K562 (cell line): ENCODE results near the gene SLC4A2. TPM values are rescaled to one million over a fixed set of nuclear protein-coding genes. Genes with fewer than 3 reads are reported as not detected.

Experiments used
- ATAC-seq: fragments of 200-7000 bp; cut with Tn5 transposase; 3 replicates; pipeline ENCODE4 v1.9.1; 2020; ENCODE audit warnings: moderate library complexity
- BruUV-seq: library from RNA; stranded (reverse); fragments of 400-500 nt; replicated peaks from 2 replicates; lab custom pipeline; 2021; lab: Mats Ljungman, UMichigan
- CTCF ChIA-PET: fragments of 300-600 bp; formaldehyde crosslinking; extraction: SDS; loops from one replicate; lab custom pipeline; 2021; ENCODE audit warnings: low intra/inter-chr PET ratio; lab: Yijun Ruan, JAX
- POLR2A ChIA-PET: fragments of 300-600, 350-650 bp; sonication (Branson Sonifier 250); formaldehyde crosslinking; extraction: SDS; loops from one replicate; lab custom pipeline; 2021; ENCODE audit warnings: antibody characterized with exemption, inconsistent platforms; lab: Yijun Ruan, JAX
- DNase-seq, 4 experiments: peaks; one replicate each; pipeline versions ENCODE4 v3.0.0 to v3.0.0-alpha.2; 2011 to 2018; ENCODE audit warnings: low spot score in 3 of 4, mixed read lengths in 3 of 4; ENCODE audit errors: extremely low read depth in 1 of 4
- FAIRE-seq: peaks from 2 replicates; lab custom pipeline; 2011; peaks lifted over from hg19 to GRCh38; lab: Jason Lieb, UNC
- H2AFZ ChIP-seq: 2 replicates; pipeline ENCODE4 v1.6.0; 2011; ENCODE audit warnings: low read depth, low read length, control low read depth, inconsistent platforms
- H3K27ac ChIP-seq: fragments of 200-600 bp; 3 replicates; pipeline ENCODE4 v1.8.0; 2011; ENCODE audit warnings: low read depth, mild to moderate bottlenecking, control low read depth, inconsistent platforms, low read length, moderate library complexity, mixed read lengths; ENCODE audit errors: extremely low read depth
- H3K27me3 ChIP-seq, 2 experiments: fragments of 300-600 bp in 1 of 2; 2 replicates in 1 of 2; 3 replicates in 1 of 2; pipeline versions ENCODE4 v1.6.0 to v1.8.0; 2011; ENCODE audit warnings: inconsistent platforms in 2 of 2, low read length in 2 of 2, mild to moderate bottlenecking in 1 of 2, mixed read lengths in 1 of 2, moderate library complexity in 1 of 2; ENCODE audit not compliant: control insufficient read depth in 2 of 2, insufficient read depth in 2 of 2
- H3K36me3 ChIP-seq: fragments of 300-600 bp; 3 replicates; pipeline ENCODE4 v1.8.0; 2011; ENCODE audit warnings: mild to moderate bottlenecking, low read length, inconsistent platforms; ENCODE audit not compliant: control insufficient read depth, insufficient read depth
- H3K4me1 ChIP-seq, 2 experiments: fragments of 200-600 bp in 1 of 2; replicated peaks in 1 of 2; 2 replicates in 1 of 2; 3 replicates in 1 of 2; pipeline versions ENCODE4 v1.5.1 to v1.8.0; 2011; ENCODE audit warnings: inconsistent platforms in 2 of 2, low read length in 2 of 2, mild to moderate bottlenecking in 1 of 2, mixed read lengths in 1 of 2, moderate library complexity in 1 of 2; ENCODE audit not compliant: control insufficient read depth in 2 of 2, insufficient read depth in 2 of 2
- H3K4me2 ChIP-seq: 2 replicates; pipeline ENCODE4 v1.6.1; 2011; ENCODE audit warnings: low read length, control low read depth, inconsistent platforms, mixed read lengths; ENCODE audit not compliant: insufficient read depth
- H3K4me3 ChIP-seq: fragments of 200-600 bp; sonication (generic), shearing (Covaris generic); 2 replicates; pipeline ENCODE4 v1.5.1; 2016; ENCODE audit warnings: control low read depth, inconsistent platforms
- H3K79me2 ChIP-seq: fragments of 200-600 bp; 3 replicates; pipeline ENCODE4 v1.8.0; 2011; ENCODE audit warnings: low read length, inconsistent platforms; ENCODE audit not compliant: control insufficient read depth, insufficient read depth
- H3K9ac ChIP-seq, 2 experiments: 2 replicates each; pipeline versions ENCODE4 v1.6.0 to v1.6.1; 2011; ENCODE audit warnings: low read depth in 2 of 2, low read length in 2 of 2, control low read depth in 1 of 2, inconsistent platforms in 1 of 2, mild to moderate bottlenecking in 1 of 2, mixed read lengths in 1 of 2; ENCODE audit not compliant: insufficient read depth in 1 of 2
- H3K9me1 ChIP-seq: one replicate; pipeline ENCODE4 v1.6.0; 2011; ENCODE audit warnings: inconsistent platforms, mild to moderate bottlenecking, low read length, moderate library complexity; ENCODE audit not compliant: control insufficient read depth, insufficient read depth
- H3K9me3 ChIP-seq: replicated peaks from 2 replicates; pipeline ENCODE4 v1.5.1; 2011; ENCODE audit warnings: low read depth, low read length, inconsistent platforms; ENCODE audit not compliant: control insufficient read depth, insufficient read depth
- H4K20me1 ChIP-seq: replicated peaks from 2 replicates; pipeline ENCODE4 v1.6.1; 2011; ENCODE audit warnings: low read length, inconsistent platforms, mixed read lengths; ENCODE audit not compliant: control insufficient read depth, insufficient read depth
- ARID1B ChIP-seq: fragments of 450-650 bp; IDR thresholded peaks from 2 replicates; pipeline ENCODE4 v1.6.1; 2016; ENCODE audit warnings: antibody characterized with exemption, mild to moderate bottlenecking, inconsistent platforms
- CSDE1 ChIP-seq, 2 experiments: fragments of 450-650 bp; IDR thresholded peaks; 2 replicates each; pipeline ENCODE4 v1.6.1; 2016; ENCODE audit warnings: mild to moderate bottlenecking in 1 of 2
- CUX1 ChIP-seq: fragments of 200-800 bp; sonication (Bioruptor generic); IDR thresholded peaks from 2 replicates; pipeline ENCODE4 v1.6.1; 2016; ENCODE audit warnings: missing genetic modification characterization, missing compliant biosample characterization
- CXXC5 ChIP-seq: fragments of 250-450 bp; sonication (Bioruptor Pico); IDR thresholded peaks from 2 replicates; pipeline ENCODE4 v1.8.0; 2022; ENCODE audit warnings: inconsistent platforms, mild to moderate bottlenecking, moderate library complexity
- ESRRB ChIP-seq: fragments of 250-450 bp; sonication (Bioruptor Pico); IDR thresholded peaks from 2 replicates; pipeline ENCODE4 v1.5.0; 2020; ENCODE audit warnings: mild to moderate bottlenecking, moderate library complexity, borderline replicate concordance
- PHF21A ChIP-seq: fragments of 450-650 bp; IDR thresholded peaks from 2 replicates; pipeline ENCODE4 v1.6.1; 2017; ENCODE audit warnings: low read depth, borderline replicate concordance
- POLR2A ChIP-seq: fragments of 450-650 bp; conservative IDR thresholded peaks from 2 replicates; pipeline ENCODE4 v1.6.1; 2016
- SETDB1 ChIP-seq: IDR thresholded peaks from one replicate; pipeline ENCODE4 v1.6.1; 2012; ENCODE audit warnings: low read length, control low read depth, inconsistent platforms
- STAT6 ChIP-seq: sonication (generic); formaldehyde crosslinking; IDR thresholded peaks from 2 replicates; pipeline ENCODE4 v1.8.1; 2023; ENCODE audit warnings: mild to moderate bottlenecking, missing genetic modification reagents
- ZBTB9 ChIP-seq: fragments of 450-650 bp; formaldehyde crosslinking; IDR thresholded peaks from 2 replicates; pipeline ENCODE4 v1.4.0; 2020; ENCODE audit warnings: mild to moderate bottlenecking, moderate library complexity
- ZNF57 ChIP-seq: fragments of 450-650 bp; formaldehyde crosslinking; IDR thresholded peaks from 2 replicates; pipeline ENCODE4 v1.4.0; 2020; ENCODE audit warnings: mild to moderate bottlenecking, moderate library complexity
- WGBS: fragments of 100-300 bp; shearing (Covaris generic); methylation state at CpG from one replicate; pipeline ENCODE4 v1.1.6; 2016; ENCODE audit warnings: low coverage, mixed read lengths; ENCODE audit not compliant: insufficient coverage; ENCODE audit errors: missing lambda C conversion rate; 5-methylcytosine and 5-hydroxymethylcytosine counted together
- in situ Hi-C: fragments of 300-500 bp; cut with MboI; formaldehyde crosslinking; loops from 4 replicates; pipeline ENCODE4 v1.15.0; 2018; ENCODE audit warnings: inconsistent platforms, mixed read lengths
- intact Hi-C: fragments of 100-400 bp; cut with micrococcal nuclease; formaldehyde crosslinking; loops from 2 replicates; pipeline ENCODE4 v1.14.2; 2022
- polyA plus RNA-seq, 8 experiments: library from polyadenylated mRNA; depleted of rRNA in 4 of 8; stranded (reverse) in 5 of 8; unstranded in 3 of 8; fragments of >200 nt; fragmentation: Nextera tagmentation in 2 of 8; fragmentation: Illumina TruSeq in 1 of 8; extraction: Ambion mirVana in 2 of 8; extraction: Trizol in 1 of 8; gene quantifications; 2 replicates each; pipeline versions ENCODE4 v1.2.1 to v1.2.3, GENCODE V29; 2011 to 2014; ENCODE audit warnings: inconsistent platforms in 1 of 8, missing spikeins in 1 of 8
- total RNA-seq, 7 experiments: library from RNA; depleted of rRNA in 6 of 7; stranded (reverse); fragments of >200 nt in 6 of 7; fragmentation: Illumina TruSeq in 2 of 7; extraction: Trizol in 2 of 7; gene quantifications; 2 replicates each; pipeline versions ENCODE4 v1.2.1 to v1.2.3, GENCODE V29; 2011 to 2021; ENCODE audit warnings: low replicate concordance in 1 of 7

SLC4A2 gene
- total and polyA plus RNA-seq, 9 of the 15 experiments (the other 6 are each of a cell fraction or from before 2014, with no cell fraction given): 11.4 to 375 (median 130) TPM

GRCh38 chr7:151058781-151059366 lies 515 bp upstream of the SLC4A2 start:
- intact Hi-C loops: loop anchor here (1.0 kb wide), 3 partner anchors 20 to 51 kb away; partner anchors contain the start of gene ABCB8
- Histone ChIP-seq H3K9me1 (no peaks in the 10 kb centered on the region), H3K36me3 (peaks cover 15% of the 10 kb centered on the region; the same call in 2 of the 3 replicates), H4K20me1 (peaks cover 10% of the 10 kb centered on the region), H3K27ac (peak overlapping the region; percentile 90), H3K79me2 (peaks cover 50% of the 10 kb centered on the region), H3K9me3 (no peaks in the 10 kb centered on the region), H3K9ac (peak overlapping the region; percentile 85 to 91), H2AFZ (peak overlapping the region; percentile 91), H3K4me3 (peak overlapping the region; percentile 84), H3K4me2 (peak overlapping the region; percentile 94), H3K27me3 (no peaks in the 10 kb centered on the region), H3K4me1 (peaks cover 57 to 75% of the 10 kb centered on the region in 2 experiments)
- in situ Hi-C loops: no loop called here
- no TSS peak for BruUV-seq
- FAIRE-seq (peak; percentile 72), ATAC-seq (no peak), DNase-seq (peak in 1 of 4 experiments; percentile 62)
- 2% methylated on average over 18 of the region's 18 CpGs for WGBS
- POLR2A ChIA-PET: interaction anchor here (0.6 to 1.7 kb wide), 6 partner anchors 9 to 159 kb away, joined by 3 to 9 read pairs (median 5); partner anchors contain the start of genes ABCB8 and FASTK
- CTCF ChIA-PET: interaction anchor here (0.5 to 1.7 kb wide), 5 partner anchors 21 to 185 kb away, joined by 3 to 8 read pairs (median 3); partner anchors contain the start of genes ABCB8 and AGAP3
- TF ChIP-seq POLR2A (no peak), ZBTB9 (CRISPR knock-in tag) (no peak; the same call in 1 of the 2 replicates), ARID1B (no peak), SETDB1 (no peak), CXXC5 (CRISPR knock-in tag) (no peak), PHF21A (no peak), CUX1 (0 out of 2 replicates have a peak, but pooled peaks have one; percentile 38), ZNF57 (no peak), CSDE1 (IDR thresholded peaks at IDR 0.05) (no peak), STAT6 (CRISPR knock-in tag) (no peak; the same call in 1 of the 2 replicates), ESRRB (CRISPR knock-in tag) (no peak)
